HepG2 (cell line): ENCODE measurements around the gene RLN3. TPM values are rescaled to one million over a fixed set of nuclear protein-coding genes. Genes with fewer than 3 reads are reported as not detected.

ENCODE experiments used
- ADNP ChIP-seq: sonication (generic); formaldehyde crosslinking; IDR thresholded peaks from 2 replicates; pipeline ENCODE4 v1.4.0; 2020; ENCODE audit warnings: missing genetic modification reagents
- AHR ChIP-seq: IDR thresholded peaks from 2 replicates; pipeline ENCODE4 v1.6.1; 2018; ENCODE audit warnings: missing genetic modification reagents, missing compliant biosample characterization
- CCDC6 ChIP-seq: sonication (generic); formaldehyde crosslinking; IDR thresholded peaks from 2 replicates; pipeline ENCODE4 v1.8.1; 2022; ENCODE audit warnings: mild to moderate bottlenecking, missing genetic modification reagents, moderate library complexity
- GLI4 ChIP-seq: sonication (generic); formaldehyde crosslinking; IDR thresholded peaks from 2 replicates; pipeline ENCODE4 v1.5.1; 2020; ENCODE audit warnings: missing genetic modification reagents, mild to moderate bottlenecking, moderate library complexity, borderline replicate concordance
- HNF4A ChIP-seq: sonication (generic); formaldehyde crosslinking; IDR thresholded peaks from 2 replicates; pipeline ENCODE4 v1.4.0; 2020; ENCODE audit warnings: missing genetic modification reagents
- IRF2 ChIP-seq: IDR thresholded peaks from 2 replicates; pipeline ENCODE4 v1.6.1; 2018; ENCODE audit warnings: missing genetic modification reagents, missing compliant biosample characterization
- NFKBIZ ChIP-seq: IDR thresholded peaks from 2 replicates; pipeline ENCODE4 v1.6.1; 2018; ENCODE audit warnings: missing genetic modification reagents, missing compliant biosample characterization
- PHF20 ChIP-seq: sonication (generic); formaldehyde crosslinking; IDR thresholded peaks from 2 replicates; pipeline ENCODE4 v1.5.0; 2020; ENCODE audit warnings: mild to moderate bottlenecking, missing genetic modification reagents
- PHF21A ChIP-seq: sonication (generic); formaldehyde crosslinking; IDR thresholded peaks from 2 replicates; pipeline ENCODE4 v1.5.0; 2020; ENCODE audit warnings: mild to moderate bottlenecking, missing genetic modification reagents
- POGZ ChIP-seq: sonication (generic); formaldehyde crosslinking; IDR thresholded peaks from 2 replicates; pipeline ENCODE4 v1.4.0; 2020; ENCODE audit warnings: mild to moderate bottlenecking, missing genetic modification reagents
- POLR2AphosphoS5 ChIP-seq: IDR thresholded peaks from 2 replicates; pipeline ENCODE4 v1.6.1; 2012; ENCODE audit warnings: low read depth, low read length
- PPARG ChIP-seq: conservative IDR thresholded peaks from 2 replicates; pipeline ENCODE4 v1.6.1; 2016; ENCODE audit warnings: missing biosample characterization, missing genetic modification reagents
- RARA ChIP-seq: IDR thresholded peaks from 2 replicates; pipeline ENCODE4 v1.6.1; 2016; ENCODE audit warnings: missing genetic modification reagents, missing compliant biosample characterization
- RXRB ChIP-seq: IDR thresholded peaks from 2 replicates; pipeline ENCODE4 v1.6.1; 2016; ENCODE audit warnings: borderline replicate concordance, missing genetic modification reagents, missing compliant biosample characterization
- SAP130 ChIP-seq: IDR thresholded peaks from 2 replicates; pipeline ENCODE4 v1.6.1; 2016; ENCODE audit warnings: low read depth
- TAF15 ChIP-seq: fragments of 200-400 bp; formaldehyde crosslinking; IDR thresholded peaks from one replicate; pipeline ENCODE4 v1.6.1; 2018; ENCODE audit warnings: mild to moderate bottlenecking, low read depth, low read length; ENCODE audit not compliant: poor library complexity, severe bottlenecking
- ZKSCAN5 ChIP-seq: sonication (generic); formaldehyde crosslinking; IDR thresholded peaks from 2 replicates; pipeline ENCODE4 v1.5.1; 2020; ENCODE audit warnings: mild to moderate bottlenecking, missing genetic modification reagents
- ZNF296 ChIP-seq: sonication (generic); formaldehyde crosslinking; conservative IDR thresholded peaks from 2 replicates; pipeline ENCODE4 v1.5.0; 2020; ENCODE audit warnings: mild to moderate bottlenecking, missing genetic modification reagents
- ZNF451 ChIP-seq: sonication (generic); formaldehyde crosslinking; IDR thresholded peaks from 2 replicates; pipeline ENCODE4 v1.5.0; 2020; ENCODE audit warnings: mild to moderate bottlenecking, missing genetic modification reagents
- ZSCAN20 ChIP-seq: sonication (generic); formaldehyde crosslinking; IDR thresholded peaks from 2 replicates; pipeline ENCODE4 v1.4.0; 2020; ENCODE audit warnings: missing genetic modification reagents, mild to moderate bottlenecking, borderline replicate concordance
- polyA plus RNA-seq, 8 experiments: library from polyadenylated mRNA; depleted of rRNA in 3 of 8; stranded (reverse) in 7 of 8; unstranded in 1 of 8; fragments of >200 nt; fragmentation: Illumina TruSeq in 4 of 8; extraction: Trizol in 4 of 8; gene quantifications; 2 replicates each; pipeline versions ENCODE4 v1.2.1 to v1.2.3, GENCODE V29; 2011 to 2016; ENCODE audit warnings: low read depth in 4 of 8, missing spikeins in 1 of 8, mixed read lengths in 1 of 8; ENCODE audit not compliant: insufficient read depth in 1 of 8
- total RNA-seq, 5 experiments: library from RNA; depleted of rRNA; stranded (reverse); fragments of >200 nt; fragmentation: Illumina TruSeq; extraction: Trizol; gene quantifications; 2 replicates each; pipeline ENCODE4 v1.2.3, GENCODE V29; 2016; ENCODE audit warnings: low read depth in 1 of 5
- TF ChIP-seq, protein P1 (sequence below): sonication (generic); formaldehyde crosslinking; IDR thresholded peaks from 2 replicates; pipeline ENCODE4 v1.8.1; 2023; ENCODE audit warnings: mild to moderate bottlenecking, moderate library complexity, missing genetic modification reagents
- TF ChIP-seq, protein P2 (sequence below): IDR thresholded peaks from 2 replicates; pipeline ENCODE4 v1.6.1; 2018; ENCODE audit warnings: missing genetic modification reagents, mild to moderate bottlenecking, missing compliant biosample characterization
- TF ChIP-seq, protein P3 (sequence below): sonication (generic); formaldehyde crosslinking; IDR thresholded peaks from 2 replicates; pipeline ENCODE4 v1.4.0; 2020; ENCODE audit warnings: missing genetic modification reagents

Gene RLN3
- total and polyA plus RNA-seq, 2 of the 13 experiments (the other 11 are each of a cell fraction or from before 2014, with no cell fraction given), result not detected

DNA sequence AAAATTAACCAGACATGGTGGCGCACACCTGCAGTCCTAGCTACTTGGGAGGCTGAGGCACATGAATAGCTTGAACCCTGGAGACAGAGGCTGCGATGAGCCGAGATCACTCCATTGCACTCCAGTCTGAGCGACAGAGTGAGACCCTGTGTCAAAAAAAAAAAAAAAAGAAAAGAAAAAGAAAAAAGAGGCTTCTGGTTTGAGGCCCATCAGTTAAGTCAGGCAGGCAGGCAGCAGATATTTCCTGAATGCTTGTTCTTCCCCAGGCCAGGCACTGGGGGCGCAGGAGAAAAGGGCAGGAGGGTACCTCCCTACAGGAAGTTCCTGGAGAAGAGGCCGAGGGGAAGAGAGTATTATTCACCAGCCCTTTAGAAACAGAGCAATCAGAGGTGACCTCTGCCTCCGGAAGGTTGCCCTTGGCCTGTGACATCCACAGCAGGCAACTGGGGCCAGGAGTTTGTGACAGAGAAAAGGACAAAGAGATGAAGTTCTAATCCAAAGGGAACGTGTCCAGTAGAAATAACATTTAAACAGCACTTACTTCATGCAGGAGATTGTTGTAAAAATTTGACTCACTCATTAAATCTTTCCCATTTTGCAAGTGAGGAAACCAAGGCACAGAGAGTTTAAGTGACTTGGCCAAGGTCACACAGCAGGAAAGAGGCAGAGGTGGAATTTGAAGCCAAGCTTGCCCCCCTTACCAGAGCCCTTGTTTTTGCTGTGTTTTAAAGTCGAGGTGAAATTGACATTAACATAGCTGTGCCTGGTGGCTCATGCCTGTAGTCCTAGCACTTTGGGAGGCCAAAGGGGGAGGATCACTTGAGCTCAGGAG is 4.3 kb upstream of the RLN3 start (continued):
- TF ChIP-seq PPARG (CRISPR knock-in tag) (0 out of 2 replicates have a peak, but pooled peaks have one; percentile 26), HNF4A (peak; percentile 47), SAP130 (CRISPR knock-in tag) (peak; percentile 59), ZSCAN20 (CRISPR knock-in tag) (no peak), AHR (0 out of 2 replicates have a peak, but pooled peaks have one; percentile 12), RARA (CRISPR knock-in tag) (peak; percentile 51; the same call in 1 of the 2 replicates), GLI4 (CRISPR knock-in tag) (0 out of 2 replicates have a peak, but pooled peaks have one; percentile 44), ZNF296 (CRISPR knock-in tag) (no peak), ZKSCAN5 (CRISPR knock-in tag) (no peak), POLR2AphosphoS5 (no peak), POGZ (no peak), IRF2 (CRISPR knock-in tag) (0 out of 2 replicates have a peak, but pooled peaks have one; percentile 24), RXRB (CRISPR knock-in tag) (peak; percentile 48; the same call in 1 of the 2 replicates), NFKBIZ (CRISPR knock-in tag) (no peak), ADNP (0 out of 2 replicates have a peak, but pooled peaks have one; percentile 27), PHF21A (CRISPR knock-in tag) (peak; percentile 88), ZNF451 (CRISPR knock-in tag) (no peak), CCDC6 (CRISPR knock-in tag) (0 out of 2 replicates have a peak, but pooled peaks have one; percentile 55), TAF15 (no peak), PHF20 (peak; percentile 60; the same call in 1 of the 2 replicates)
- TF ChIP-seq, protein P1, sequence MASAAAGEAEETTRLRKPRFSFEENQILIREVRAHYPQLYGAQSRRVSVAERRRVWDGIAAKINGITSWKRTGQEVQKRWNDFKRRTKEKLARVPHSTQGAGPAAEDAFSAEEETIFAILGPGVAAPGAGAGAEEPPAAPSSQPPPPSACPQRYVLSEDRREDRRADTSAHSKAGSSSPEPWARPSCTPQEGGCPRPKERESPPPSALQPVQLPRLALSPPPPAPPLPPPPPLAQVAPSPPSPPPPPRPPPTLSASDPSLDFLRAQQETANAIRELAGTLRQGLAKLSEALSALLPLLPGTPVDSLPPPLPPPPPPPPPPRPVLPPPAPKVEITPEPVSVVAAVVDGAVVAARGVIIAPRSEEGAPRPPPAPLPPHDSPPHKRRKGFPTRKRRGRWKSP (CRISPR knock-in tag), result peak; percentile 56; the same call in 1 of the 2 replicates
- TF ChIP-seq, protein P2, sequence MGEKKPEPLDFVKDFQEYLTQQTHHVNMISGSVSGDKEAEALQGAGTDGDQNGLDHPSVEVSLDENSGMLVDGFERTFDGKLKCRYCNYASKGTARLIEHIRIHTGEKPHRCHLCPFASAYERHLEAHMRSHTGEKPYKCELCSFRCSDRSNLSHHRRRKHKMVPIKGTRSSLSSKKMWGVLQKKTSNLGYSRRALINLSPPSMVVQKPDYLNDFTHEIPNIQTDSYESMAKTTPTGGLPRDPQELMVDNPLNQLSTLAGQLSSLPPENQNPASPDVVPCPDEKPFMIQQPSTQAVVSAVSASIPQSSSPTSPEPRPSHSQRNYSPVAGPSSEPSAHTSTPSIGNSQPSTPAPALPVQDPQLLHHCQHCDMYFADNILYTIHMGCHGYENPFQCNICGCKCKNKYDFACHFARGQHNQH (CRISPR knock-in tag), result 0 out of 2 replicates have a peak, but pooled peaks have one; percentile 53
- TF ChIP-seq, protein P3, sequence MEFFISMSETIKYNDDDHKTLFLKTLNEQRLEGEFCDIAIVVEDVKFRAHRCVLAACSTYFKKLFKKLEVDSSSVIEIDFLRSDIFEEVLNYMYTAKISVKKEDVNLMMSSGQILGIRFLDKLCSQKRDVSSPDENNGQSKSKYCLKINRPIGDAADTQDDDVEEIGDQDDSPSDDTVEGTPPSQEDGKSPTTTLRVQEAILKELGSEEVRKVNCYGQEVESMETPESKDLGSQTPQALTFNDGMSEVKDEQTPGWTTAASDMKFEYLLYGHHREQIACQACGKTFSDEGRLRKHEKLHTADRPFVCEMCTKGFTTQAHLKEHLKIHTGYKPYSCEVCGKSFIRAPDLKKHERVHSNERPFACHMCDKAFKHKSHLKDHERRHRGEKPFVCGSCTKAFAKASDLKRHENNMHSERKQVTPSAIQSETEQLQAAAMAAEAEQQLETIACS (CRISPR knock-in tag), result 0 out of 2 replicates have a peak, but pooled peaks have one; percentile 31
